ENCODE data around the gene KRT72.

Gene KRT72

GRCh38 chr12:52575948-52576347 lies 25.3 kb downstream of the KRT72 start:
- DNase-seq = no peak

- DNase-seq = no peak
Observed at GRCh38 chr12:52575256-52575655, 26.0 kb downstream of the KRT72 start.

- DNase-seq = no peak
Observed at GRCh38 chr12:52573743-52574142, 27.5 kb downstream of the KRT72 start, which contains the start of gene KRT74. TSS of gene KRT74 (minus strand) at chr12:52573843. CDS start at chr12:52573777, 66 bp downstream.

GRCh38 chr12:52573306-52573705 lies 28.0 kb downstream of the KRT72 start:
- DNase-seq = no peak

GRCh38 chr12:52570511-52570910 lies 30.8 kb downstream of the KRT72 start:
- no peak for DNase-seq

GRCh38 chr12:52568111-52568510 lies 33.2 kb downstream of the KRT72 start:
- DNase-seq = no peak

GRCh38 chr12:52566847-52567291 lies 34.4 kb downstream of the KRT72 start:
- DNase-seq = no peak

- no peak for DNase-seq
Observed at GRCh38 chr12:52564582-52564981, 36.7 kb downstream of the KRT72 start.

GRCh38 chr12:52561880-52562449 lies 39.3 kb downstream of the KRT72 start:
- no peak for DNase-seq

GRCh38 chr12:52559979-52560378 lies 41.3 kb downstream of the KRT72 start:
- no peak for DNase-seq

- no peak for DNase-seq
Observed at GRCh38 chr12:52558781-52559445, 42.4 kb downstream of the KRT72 start.

- DNase-seq = no peak
Observed at GRCh38 chr12:52557476-52557875, 43.8 kb downstream of the KRT72 start.

GRCh38 chr12:52555577-52555976 lies 45.7 kb downstream of the KRT72 start:
- DNase-seq = no peak

GRCh38 chr12:52552681-52553195 lies 48.5 kb downstream of the KRT72 start, which contains the start of gene KRT71:
TSS of gene KRT71 (minus strand) at chr12:52553145. CDS start at chr12:52553077, 68 bp downstream.
- DNase-seq = no peak

GRCh38 chr12:52552055-52552454 lies 49.2 kb downstream of the KRT72 start:
- DNase-seq = no peak

GRCh38 chr12:52551216-52551865 lies 49.9 kb downstream of the KRT72 start:
- DNase-seq = no peak

- no peak for DNase-seq
Observed at GRCh38 chr12:52546126-52546525, 55.1 kb downstream of the KRT72 start.

- DNase-seq = no peak
Observed at GRCh38 chr12:52543985-52544883, 57.0 kb downstream of the KRT72 start.

GRCh38 chr12:52542785-52543318 lies 58.4 kb downstream of the KRT72 start:
- DNase-seq = no peak

GRCh38 chr12:52542157-52542556 lies 59.1 kb downstream of the KRT72 start:
- no peak for DNase-seq

GRCh38 chr12:52541709-52542108 lies 59.6 kb downstream of the KRT72 start:
- DNase-seq = no peak

GRCh38 chr12:52540531-52540930 lies 60.7 kb downstream of the KRT72 start:
- DNase-seq = no peak

GRCh38 chr12:52539821-52540173 lies 61.5 kb downstream of the KRT72 start:
- no peak for DNase-seq
